ENCODE results near the gene EXOSC1. TPM values are rescaled to one million over a fixed set of nuclear protein-coding genes. Genes with fewer than 3 reads are reported as not detected.

EXOSC1 gene
- total and polyA plus RNA-seq, 2 of the 13 experiments (the other 11 are each of a cell fraction or from before 2014, with no cell fraction given) = 36.3 to 39.9 TPM

GRCh38 chr10:97404044-97404443 lies 41.8 kb downstream of the EXOSC1 start:
- intact Hi-C loops (cut with micrococcal nuclease; ENCODE audit: unreplicated experiment) = loop anchor here (1.0 to 5.0 kb wide), 2 partner anchors 17 to 112 kb away; partner anchors contain the start of gene ARHGAP19
- Histone ChIP-seq H3K27ac (ENCODE audit: extremely low read length, insufficient read depth, low read length) (no peak overlapping the region), H3K9me3 (ENCODE audit: low read length) (no peaks in the 10 kb centered on the region), H3K9ac (ENCODE audit: insufficient read depth, low read depth, low read length) (no peak overlapping the region), H3K27me3 (ENCODE audit: control insufficient read depth in 1 of 2, insufficient read depth in 2 of 2, low read length in 2 of 2) (no peaks in the 10 kb centered on the region; a peak in 1 of 5 replicates), H4K20me1 (ENCODE audit: insufficient read depth, low read length) (no peaks in the 10 kb centered on the region), H3K4me3 (replicated peaks in 1 of 3; ENCODE audit: insufficient read depth in 1 of 3, low read depth in 2 of 3, low read length in 3 of 3) (no peak overlapping the region), H3K4me2 (ENCODE audit: low read depth, low read length) (no peak overlapping the region), H3K4me1 (ENCODE audit: insufficient read depth, low read length) (peaks cover 30% of the 10 kb centered on the region), H3K79me2 (ENCODE audit: insufficient read depth, low read length) (peaks cover 9% of the 10 kb centered on the region), H2AFZ (ENCODE audit: low read length) (no peak overlapping the region), H3K36me3 (replicated peaks in 1 of 2; ENCODE audit: control insufficient read depth in 1 of 2, insufficient read depth in 2 of 2, low read length in 2 of 2) (no peaks in the 10 kb centered on the region)
- in situ Hi-C loops (cut with HindIII; ENCODE audit: extremely low pct_ligation_motif_present, low pct_unique_long_range_greater_than_20kb) = no loop called here
- DNase-seq (ENCODE audit: low spot score) (no peak), FAIRE-seq (no peak), ATAC-seq (no peak)
- ChIA-PET POLR2A (no interaction called here), CTCF (ENCODE audit: low intra/inter-chr PET ratio, low total read pairs) (no interaction called here)
- no peak for TF ChIP-seq FOXA3 (CRISPR knock-in tag; IDR thresholded peaks at IDR 0.05)
- no peak for TF ChIP-seq MXD1 (CRISPR knock-in tag; IDR thresholded peaks at IDR 0.05)
- no peak for TF ChIP-seq EP300 (IDR thresholded peaks at IDR 0.05; ENCODE audit: low read depth in 2 of 2, low read length in 2 of 2)
- no peak for TF ChIP-seq EP300 (CRISPR knock-in tag; IDR thresholded peaks at IDR 0.05; ENCODE audit: borderline replicate concordance)
- no peak for TF ChIP-seq ZNF207 (IDR thresholded peaks at IDR 0.05; ENCODE audit: borderline replicate concordance)
- TF ChIP-seq ZNF331 (CRISPR knock-in tag; IDR thresholded peaks at IDR 0.05) = no peak
- no peak for TF ChIP-seq ZNF143 (CRISPR knock-in tag; IDR thresholded peaks at IDR 0.05)
- TF ChIP-seq YY1 (IDR thresholded peaks at IDR 0.05; ENCODE audit: insufficient read depth, insufficient replicate concordance, low read depth, low read length) = no peak
- no peak for TF ChIP-seq KDM2A (CRISPR knock-in tag; IDR thresholded peaks at IDR 0.05; ENCODE audit: borderline replicate concordance, low read depth)
- TF ChIP-seq GATAD1 (CRISPR knock-in tag; IDR thresholded peaks at IDR 0.05) = no peak
- TF ChIP-seq ZNF614 (CRISPR knock-in tag; IDR thresholded peaks at IDR 0.05; ENCODE audit: borderline replicate concordance) = no peak
- no peak for TF ChIP-seq ISL2 (CRISPR knock-in tag; IDR thresholded peaks at IDR 0.05)
- TF ChIP-seq MXI1 (IDR thresholded peaks at IDR 0.05; ENCODE audit: borderline replicate concordance, low read depth, low read length) = no peak
- TF ChIP-seq ZNF34 (CRISPR knock-in tag; IDR thresholded peaks at IDR 0.05; ENCODE audit: borderline replicate concordance) = no peak
- TF ChIP-seq NCOR1 (IDR thresholded peaks at IDR 0.05; ENCODE audit: borderline replicate concordance, low read length) = no peak
- BruUV-seq (replicated peaks) = no TSS peak

Data from HepG2 (cell line).